ENCODE measurements around the gene C1GALT1.

Gene C1GALT1

GRCh38 chr7:7292085-7292484 lies 109.7 kb downstream of the C1GALT1 start:
- no peak for DNase-seq

- no peak for DNase-seq
These were observed 110.3 kb downstream of the C1GALT1 start for GRCh38 chr7:7292608-7293007.

GRCh38 chr7:7293092-7293491 lies 110.7 kb downstream of the C1GALT1 start:
- DNase-seq: no peak

- no peak for DNase-seq
These were observed 112.6 kb downstream of the C1GALT1 start for GRCh38 chr7:7294911-7295310.
